C4-2B (cell line): ENCODE measurements around the gene FOXK2.
"Not testable (repeated sequence)": the region's sequence is repeated elsewhere in the genome, so short reads cannot be mapped to it uniquely, and the experiment has no call there.

ENCODE experiments used
- H3K27ac ChIP-seq: fragments of 450-650 bp; 2 replicates; pipeline ENCODE4 v1.5.1; 2017
- ZFX ChIP-seq: fragments of 450-650 bp; IDR thresholded peaks from 2 replicates; pipeline ENCODE4 v1.6.1; 2017
- TF ChIP-seq, protein P1 (sequence below): fragments of 450-650 bp; conservative IDR thresholded peaks from 2 replicates; pipeline ENCODE4 v1.5.1; 2017; ENCODE audit warnings: mild to moderate bottlenecking

The FOXK2 gene

DNA sequence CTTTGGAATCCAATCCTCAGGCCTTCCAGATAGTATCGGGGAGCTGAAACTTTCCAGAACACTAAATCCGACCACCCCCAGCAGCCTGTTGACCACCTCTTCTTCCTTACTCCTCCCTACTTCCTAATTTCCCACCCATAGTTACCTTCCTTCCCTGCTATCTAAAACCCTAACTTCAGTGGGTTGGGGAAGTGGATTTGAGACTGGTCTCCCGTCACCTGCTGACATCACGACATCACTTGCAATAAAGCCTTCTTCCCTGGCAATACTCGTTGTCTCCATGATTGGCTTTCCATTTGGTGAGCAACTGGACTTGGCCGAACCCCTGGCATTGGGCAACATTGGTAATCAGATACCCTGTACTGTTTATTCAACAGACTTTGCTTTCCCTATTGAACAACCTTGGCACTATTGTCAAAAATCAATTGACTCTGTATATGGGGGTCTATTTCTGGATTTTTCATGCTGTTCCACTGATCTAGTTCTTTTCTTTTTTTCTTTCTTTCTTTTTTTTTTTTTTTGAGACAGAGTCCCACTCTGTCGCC, 11.8 kb upstream of the FOXK2 start:
- TF ChIP-seq, protein P1, sequence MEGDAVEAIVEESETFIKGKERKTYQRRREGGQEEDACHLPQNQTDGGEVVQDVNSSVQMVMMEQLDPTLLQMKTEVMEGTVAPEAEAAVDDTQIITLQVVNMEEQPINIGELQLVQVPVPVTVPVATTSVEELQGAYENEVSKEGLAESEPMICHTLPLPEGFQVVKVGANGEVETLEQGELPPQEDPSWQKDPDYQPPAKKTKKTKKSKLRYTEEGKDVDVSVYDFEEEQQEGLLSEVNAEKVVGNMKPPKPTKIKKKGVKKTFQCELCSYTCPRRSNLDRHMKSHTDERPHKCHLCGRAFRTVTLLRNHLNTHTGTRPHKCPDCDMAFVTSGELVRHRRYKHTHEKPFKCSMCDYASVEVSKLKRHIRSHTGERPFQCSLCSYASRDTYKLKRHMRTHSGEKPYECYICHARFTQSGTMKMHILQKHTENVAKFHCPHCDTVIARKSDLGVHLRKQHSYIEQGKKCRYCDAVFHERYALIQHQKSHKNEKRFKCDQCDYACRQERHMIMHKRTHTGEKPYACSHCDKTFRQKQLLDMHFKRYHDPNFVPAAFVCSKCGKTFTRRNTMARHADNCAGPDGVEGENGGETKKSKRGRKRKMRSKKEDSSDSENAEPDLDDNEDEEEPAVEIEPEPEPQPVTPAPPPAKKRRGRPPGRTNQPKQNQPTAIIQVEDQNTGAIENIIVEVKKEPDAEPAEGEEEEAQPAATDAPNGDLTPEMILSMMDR = no peak
- TF ChIP-seq ZFX = no peak
- no peak overlapping the region for H3K27ac ChIP-seq

DNA sequence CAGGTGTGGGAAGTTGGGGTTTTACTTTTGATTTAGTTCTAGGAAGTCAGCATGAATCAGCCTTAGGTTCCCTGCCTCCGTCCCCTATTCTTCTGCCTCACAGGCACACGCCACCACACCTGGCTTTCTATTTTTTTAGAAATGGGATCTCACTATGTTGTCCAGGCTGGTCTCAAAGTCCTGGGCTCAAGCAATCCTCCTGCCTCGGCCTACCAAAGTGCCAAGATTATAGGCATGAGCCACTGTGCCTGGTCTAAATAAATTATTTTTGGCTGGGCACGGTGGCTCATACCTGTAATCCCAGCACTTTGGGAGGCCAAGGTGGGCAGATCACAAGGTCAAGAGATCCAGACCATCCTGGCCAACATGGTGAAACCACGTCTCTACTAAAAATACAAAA, 7.9 kb upstream of the FOXK2 start:
- not testable (repeated sequence) for H3K27ac ChIP-seq

DNA sequence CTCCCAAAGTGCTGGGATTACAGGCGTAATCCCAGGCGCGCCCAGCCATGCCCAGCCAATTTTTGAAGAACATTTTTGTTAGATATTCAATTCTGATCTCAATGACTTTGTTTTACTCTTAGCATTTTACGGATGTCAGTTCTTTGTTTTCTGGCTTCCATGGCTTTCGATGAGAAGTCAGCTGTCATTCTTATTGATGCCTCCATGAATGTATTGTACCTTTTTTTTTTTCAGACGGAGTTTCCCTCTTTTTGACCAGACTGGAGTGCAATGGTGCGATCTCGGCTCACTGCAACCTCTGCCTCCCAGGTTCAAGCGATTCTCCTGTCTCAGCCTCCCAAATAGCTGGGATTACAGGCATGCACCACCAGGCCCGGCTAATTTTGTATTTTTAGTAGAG, 5.7 kb upstream of the FOXK2 start:
- H3K27ac ChIP-seq = not testable (repeated sequence)

DNA sequence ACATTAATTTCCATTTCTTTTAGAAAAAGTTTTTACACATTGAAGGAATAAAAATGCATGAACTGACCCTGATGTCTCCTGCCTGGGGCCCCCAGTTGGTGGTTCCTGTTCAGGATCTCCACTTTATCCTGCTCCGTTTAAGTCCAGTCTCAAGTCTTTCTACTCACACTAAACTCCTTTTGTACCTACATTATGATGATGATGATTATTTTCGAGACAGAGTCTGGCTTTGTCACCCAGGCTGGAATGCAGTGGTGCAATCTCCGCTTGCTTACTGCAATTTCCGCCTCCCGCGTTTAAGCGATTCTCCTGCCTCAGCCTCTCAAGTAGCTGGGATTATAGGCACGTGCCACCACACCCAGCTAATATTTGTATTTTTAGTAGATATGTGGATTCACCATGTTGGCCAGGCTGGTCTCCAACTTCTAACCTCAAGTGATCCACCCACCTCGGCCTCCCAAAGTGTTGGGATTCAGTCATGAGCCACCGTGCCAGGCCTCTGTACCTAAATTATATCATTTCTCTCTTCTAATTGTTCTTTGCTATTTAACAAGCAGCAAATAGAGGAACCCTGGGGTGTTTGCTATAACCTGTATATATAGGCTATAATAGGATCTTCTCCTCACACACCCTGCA, 2.2 kb upstream of the FOXK2 start:
- TF ChIP-seq, protein P1 = no peak
- H3K27ac ChIP-seq = no peak overlapping the region

DNA sequence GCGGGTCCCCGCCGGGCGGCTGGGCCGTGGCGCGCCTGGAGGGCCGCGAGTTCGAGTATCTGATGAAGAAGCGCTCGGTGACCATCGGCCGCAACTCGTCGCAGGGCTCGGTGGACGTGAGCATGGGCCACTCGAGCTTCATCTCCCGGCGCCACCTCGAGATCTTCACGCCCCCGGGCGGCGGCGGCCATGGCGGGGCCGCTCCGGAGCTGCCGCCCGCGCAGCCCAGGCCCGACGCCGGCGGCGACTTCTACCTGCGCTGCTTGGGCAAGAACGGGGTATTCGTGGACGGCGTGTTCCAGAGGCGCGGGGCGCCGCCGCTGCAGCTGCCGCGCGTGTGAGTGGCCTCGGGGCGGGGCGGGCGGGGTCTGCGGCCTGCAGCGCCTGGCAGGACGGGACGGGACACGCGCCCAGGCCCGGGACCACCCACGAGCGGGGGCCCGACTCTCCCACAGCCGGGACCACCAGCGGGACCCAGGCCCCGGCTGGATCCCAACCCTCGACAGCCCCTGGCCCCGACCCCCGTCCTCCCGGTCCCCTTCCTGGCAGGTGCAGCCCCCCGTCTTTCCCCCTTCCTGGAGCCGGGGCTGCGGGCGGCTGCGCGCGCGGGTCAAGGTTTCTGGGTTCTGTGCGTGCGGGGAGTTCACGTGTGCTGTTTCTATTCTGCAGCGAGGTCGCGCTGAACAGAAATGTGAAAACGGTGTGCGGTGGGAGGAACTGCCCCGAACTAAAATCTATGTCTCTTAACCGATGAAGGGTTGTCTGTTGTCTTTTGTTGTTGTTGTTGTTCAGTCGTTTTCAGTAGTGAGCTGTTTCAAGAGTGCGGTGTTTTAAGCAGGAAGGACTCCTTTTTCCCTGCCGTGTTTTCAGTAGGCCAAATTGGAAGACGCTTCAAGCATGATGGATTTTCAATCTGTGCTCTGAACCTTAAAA, 705 bp downstream of the FOXK2 start:
- TF ChIP-seq, protein P1 = no peak
- TF ChIP-seq ZFX = peak; percentile 64; the same call in 1 of the 2 replicates
- H3K27ac ChIP-seq = peak overlapping the region; percentile 86

DNA sequence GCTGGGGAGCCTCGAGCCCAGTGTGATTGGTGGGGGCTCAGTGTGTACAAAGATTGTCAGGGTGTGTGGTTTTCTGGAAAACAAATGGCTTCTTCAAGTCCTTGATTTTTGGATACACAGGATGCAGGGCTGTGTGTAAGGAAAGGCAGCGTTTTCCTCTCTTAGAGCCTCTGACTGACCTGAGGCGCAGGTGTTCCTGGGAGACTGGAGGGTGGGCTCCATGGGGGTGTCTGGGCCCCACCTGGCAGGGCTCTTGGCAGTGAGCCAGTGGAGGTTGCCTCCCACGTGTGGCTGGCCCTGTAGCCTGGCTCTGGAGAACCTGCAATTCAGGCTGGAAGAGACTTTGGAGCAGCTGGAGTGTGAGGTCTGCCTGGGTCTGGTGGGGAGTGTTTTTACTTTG, 5.0 kb downstream of the FOXK2 start:
- TF ChIP-seq, protein P1 = no peak
- no peak for TF ChIP-seq ZFX
- H3K27ac ChIP-seq = peak overlapping the region; percentile 0; the same call in 1 of the 2 replicates

DNA sequence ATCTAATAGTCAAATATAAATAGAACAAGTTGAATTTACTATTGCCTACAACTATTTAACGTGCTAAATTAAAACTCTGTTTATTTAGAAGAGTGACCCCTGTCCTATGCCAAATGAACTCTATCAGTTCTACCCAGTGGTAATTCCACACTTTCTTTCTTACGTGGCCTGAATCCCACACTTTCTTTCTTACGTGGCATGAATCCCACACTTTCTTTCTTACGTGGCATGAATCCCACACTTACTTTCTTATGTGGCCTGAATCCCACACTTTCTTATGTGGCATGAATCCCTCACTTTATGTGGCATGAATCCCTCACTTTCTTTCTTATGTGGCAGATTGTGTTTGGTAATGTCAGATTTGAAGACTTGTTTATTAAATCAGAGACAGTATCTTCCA, 6.2 kb downstream of the FOXK2 start:
- TF ChIP-seq ZFX = no peak
- TF ChIP-seq, protein P1 = no peak
- no peak overlapping the region for H3K27ac ChIP-seq

DNA sequence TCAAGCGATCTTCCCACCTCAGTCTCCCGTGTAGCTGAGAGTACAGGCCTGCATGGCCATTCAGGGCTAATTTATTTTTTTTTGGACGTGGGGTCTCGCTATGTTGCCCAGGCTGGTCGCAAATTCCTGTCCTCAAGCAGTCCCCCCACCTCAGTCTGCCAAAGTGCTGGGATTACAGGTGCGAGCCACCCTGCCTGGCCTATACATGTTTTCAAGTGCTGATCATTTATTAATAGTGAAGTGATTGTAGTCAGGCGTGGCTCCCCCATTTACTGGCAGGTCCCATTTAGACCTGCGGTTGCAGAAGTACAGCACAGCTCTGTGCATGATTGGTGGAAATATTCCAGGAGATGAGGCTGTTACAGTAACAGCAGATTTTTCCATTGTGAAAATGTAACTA, 8.4 kb downstream of the FOXK2 start:
- TF ChIP-seq ZFX = no peak
- TF ChIP-seq, protein P1 = no peak
- H3K27ac ChIP-seq = no peak overlapping the region
